SK-N-SH (cell line): ENCODE results near the gene EYA2. TPM values are rescaled to one million over a fixed set of nuclear protein-coding genes. Genes with fewer than 3 reads are reported as not detected.

Experiments used
- CTCF ChIA-PET: fragments of 300-600, 350-600 bp; formaldehyde crosslinking; extraction: SDS; loops from one replicate; lab custom pipeline; 2021; lab: Yijun Ruan, JAX
- POLR2A ChIA-PET: fragments of 350-600 bp; sonication (Branson Sonifier 250); formaldehyde crosslinking; extraction: SDS; loops from one replicate; lab custom pipeline; 2020; ENCODE audit warnings: antibody characterized with exemption, inconsistent platforms; lab: Yijun Ruan, JAX
- DNase-seq: peaks from one replicate; pipeline ENCODE4 v3.0.0; 2012
- H2AFZ ChIP-seq: fragments of 200-600 bp; sonication (generic); 2 replicates; pipeline ENCODE4 v1.8.1; 2016; ENCODE audit warnings: antibody characterized with exemption, mild to moderate bottlenecking, low read depth
- H3F3A ChIP-seq: fragments of 200-600 bp; sonication (generic); replicated peaks from 2 replicates; pipeline ENCODE3; 2016; ENCODE audit warnings: antibody characterized with exemption, mild to moderate bottlenecking; ENCODE audit not compliant: insufficient read depth
- H3K27ac ChIP-seq, 2 experiments: fragments of 200-500 bp in 1 of 2; fragments of 200-600 bp in 1 of 2; sonication (Bioruptor generic) in 1 of 2; sonication (generic), shearing (Covaris generic) in 1 of 2; 2 replicates each; pipeline versions ENCODE4 v1.5.1 to v1.6.1; 2014 to 2016; ENCODE audit warnings: low read depth in 2 of 2, inconsistent platforms in 1 of 2, low read length in 1 of 2, mild to moderate bottlenecking in 1 of 2, mixed read lengths in 1 of 2
- H3K27me3 ChIP-seq: fragments of 200-600 bp; sonication (generic), shearing (Covaris generic); 2 replicates; pipeline ENCODE4 v1.6.1; 2016; ENCODE audit warnings: mixed run types; ENCODE audit not compliant: insufficient read depth
- H3K36me3 ChIP-seq, 2 experiments: fragments of 200-500 bp in 1 of 2; fragments of 200-600 bp in 1 of 2; sonication (Bioruptor generic) in 1 of 2; sonication (generic) in 1 of 2; replicated peaks in 1 of 2; 2 replicates each; pipeline versions ENCODE3 to v1.5.1; 2014 to 2016; ENCODE audit warnings: low read length in 1 of 2, mild to moderate bottlenecking in 1 of 2; ENCODE audit not compliant: insufficient read depth in 2 of 2, control insufficient read depth in 1 of 2
- H3K4me1 ChIP-seq, 2 experiments: fragments of 200-500 bp in 1 of 2; fragments of 200-600 bp in 1 of 2; sonication (Bioruptor generic) in 1 of 2; sonication (generic), shearing (Covaris generic) in 1 of 2; 2 replicates each; pipeline versions ENCODE4 v1.5.1 to v1.6.1; 2014 to 2016; ENCODE audit warnings: low read depth in 1 of 2, low read length in 1 of 2, mixed run types in 1 of 2; ENCODE audit not compliant: insufficient read depth in 2 of 2, control insufficient read depth in 1 of 2
- H3K4me2 ChIP-seq: fragments of 200-600 bp; sonication (generic), shearing (Covaris generic); 2 replicates; pipeline ENCODE4 v1.6.1; 2017; ENCODE audit warnings: mixed run types
- H3K4me3 ChIP-seq, 2 experiments: fragments of 200-500 bp in 1 of 2; fragments of 200-600 bp in 1 of 2; sonication (Bioruptor generic) in 1 of 2; sonication (generic), shearing (Covaris generic) in 1 of 2; 2 replicates each; pipeline versions ENCODE4 v1.5.1 to v1.8.1; 2014 to 2016; ENCODE audit warnings: low read depth in 2 of 2, inconsistent platforms in 1 of 2, low read length in 1 of 2, mild to moderate bottlenecking in 1 of 2, mixed read lengths in 1 of 2, moderate library complexity in 1 of 2
- H3K79me2 ChIP-seq: fragments of 200-600 bp; sonication (generic); 2 replicates; pipeline ENCODE4 v1.8.1; 2017; ENCODE audit warnings: mild to moderate bottlenecking; ENCODE audit not compliant: insufficient read depth
- H3K9ac ChIP-seq: fragments of 200-600 bp; sonication (generic); 2 replicates; pipeline ENCODE4 v1.6.1; 2017; ENCODE audit warnings: mixed run types
- H3K9me2 ChIP-seq: fragments of 200-600 bp; sonication (generic); 2 replicates; pipeline ENCODE4 v1.6.1; 2017; ENCODE audit warnings: mixed run types
- H3K9me3 ChIP-seq: fragments of 200-600 bp; sonication (generic); 2 replicates; pipeline ENCODE4 v1.6.1; 2017; ENCODE audit warnings: mixed run types, mild to moderate bottlenecking, moderate library complexity
- H4K20me1 ChIP-seq: fragments of 200-600 bp; sonication (generic); 2 replicates; pipeline ENCODE4 v1.6.1; 2017; ENCODE audit warnings: mild to moderate bottlenecking, mixed run types; ENCODE audit not compliant: insufficient read depth
- FOSL2 ChIP-seq: IDR thresholded peaks from 2 replicates; pipeline ENCODE4 v1.4.0; 2012; ENCODE audit warnings: low read depth, mild to moderate bottlenecking, moderate library complexity, borderline replicate concordance
- FOXJ3 ChIP-seq: sonication (generic); formaldehyde crosslinking; IDR thresholded peaks from 2 replicates; pipeline ENCODE4 v1.5.1; 2020; ENCODE audit warnings: mild to moderate bottlenecking, missing genetic modification reagents
- GABPA ChIP-seq: IDR thresholded peaks from 2 replicates; pipeline ENCODE4 v1.4.0; 2012; ENCODE audit warnings: low read depth, mild to moderate bottlenecking
- GATA2 ChIP-seq: sonication (generic); formaldehyde crosslinking; IDR thresholded peaks from 2 replicates; pipeline ENCODE4 v1.5.0; 2020; ENCODE audit warnings: mild to moderate bottlenecking, missing genetic modification reagents
- NFIC ChIP-seq: IDR thresholded peaks from 2 replicates; pipeline ENCODE4 v1.4.0; 2012; ENCODE audit warnings: borderline replicate concordance
- POLR2AphosphoS5 ChIP-seq: IDR thresholded peaks from 2 replicates; pipeline ENCODE4 v1.6.1; 2012; ENCODE audit warnings: low read depth, low read length
- RAD21 ChIP-seq: IDR thresholded peaks from 2 replicates; pipeline ENCODE4 v1.6.1; 2012; ENCODE audit warnings: mild to moderate bottlenecking, low read length
- RFX5 ChIP-seq: IDR thresholded peaks from 2 replicates; pipeline ENCODE4 v1.6.1; 2012; ENCODE audit warnings: mild to moderate bottlenecking, improper control_type of control experiment, low read length
- SMC3 ChIP-seq: IDR thresholded peaks from 2 replicates; pipeline ENCODE4 v1.6.1; 2012; ENCODE audit warnings: low read depth, low read length, improper control_type of control experiment
- TCF12 ChIP-seq: IDR thresholded peaks from 2 replicates; pipeline ENCODE4 v1.4.0; 2012
- WGBS: methylation state at CpG from one replicate; pipeline ENCODE4 v1.1.6; 2017; ENCODE audit warnings: low lambda C conversion rate; 5-methylcytosine and 5-hydroxymethylcytosine counted together
- polyA plus RNA-seq, 3 experiments: library from polyadenylated mRNA; depleted of rRNA; stranded (reverse); fragments of >200 nt; gene quantifications; 2 replicates each; pipeline ENCODE4 v1.2.3, GENCODE V29; 2012
- TF ChIP-seq, protein P1 (sequence below): fragments of 150-350 bp; IDR thresholded peaks from 2 replicates; pipeline ENCODE4 v1.6.1; 2017; ENCODE audit warnings: antibody characterized with exemption, low read length, low read depth, borderline replicate concordance
- TF ChIP-seq, protein P2 (sequence below): IDR thresholded peaks from 2 replicates; pipeline ENCODE4; 2012
- TF ChIP-seq, protein P3 (sequence below): IDR thresholded peaks from 2 replicates; pipeline ENCODE4 v1.4.0; 2012; ENCODE audit warnings: low read depth
- TF ChIP-seq, protein P4 (sequence below): IDR thresholded peaks from 2 replicates; pipeline ENCODE4 v1.4.0; 2012; ENCODE audit warnings: low read depth, borderline replicate concordance

Gene EYA2
- polyA plus RNA-seq, 1 of the 3 experiments (the other 2 are of a cell fraction), result 0.05 TPM

DNA sequence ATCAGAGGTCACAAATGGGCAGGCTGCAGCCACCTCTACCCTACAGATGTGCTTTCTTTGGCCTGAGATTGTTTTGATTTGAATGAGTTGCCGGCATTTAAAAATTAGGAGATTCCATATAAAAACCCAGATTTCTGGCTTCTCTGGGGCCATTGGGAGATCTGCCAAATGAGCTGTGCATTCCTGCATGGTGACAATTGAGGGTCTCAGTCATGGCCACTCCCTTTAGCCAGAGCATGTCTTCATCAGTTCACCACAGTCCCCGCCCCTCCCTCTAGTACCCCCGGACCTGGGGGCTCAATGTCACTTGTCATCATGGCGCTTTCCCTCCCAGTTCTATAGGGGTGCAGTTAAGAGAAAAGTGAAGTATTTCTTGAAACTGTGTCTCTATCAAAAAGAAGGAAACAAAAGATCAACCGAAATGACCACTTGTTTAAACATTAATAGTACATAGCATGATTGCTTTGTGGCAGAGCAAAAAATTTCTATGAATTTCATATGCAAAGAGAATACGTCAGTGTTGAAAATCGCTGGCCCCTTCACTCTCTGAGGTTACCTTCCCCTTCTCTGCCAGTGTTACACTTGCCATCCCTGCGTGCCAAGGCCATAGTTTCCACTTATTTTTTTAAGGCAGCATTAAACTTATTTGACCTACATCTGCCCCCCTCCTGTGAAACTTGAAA, 21.1 kb downstream of the EYA2 start:
- H3K9ac ChIP-seq, result no peak overlapping the region
- H3K79me2 ChIP-seq, result no peaks in the 10 kb centered on the region
- no peaks in the 10 kb centered on the region for H3F3A ChIP-seq
- no peak overlapping the region for H3K4me2 ChIP-seq
- no peaks in the 10 kb centered on the region for H3K9me2 ChIP-seq
- ChIA-PET POLR2A (no interaction called here), CTCF (no interaction called here)
- H3K9me3 ChIP-seq, result no peaks in the 10 kb centered on the region
- H3K27me3 ChIP-seq, result no peaks in the 10 kb centered on the region
- H2AFZ ChIP-seq, result no peak overlapping the region
- no peaks in the 10 kb centered on the region for H3K4me1 ChIP-seq
- H3K4me3 ChIP-seq, result no peak overlapping the region
- no peak overlapping the region for H3K27ac ChIP-seq
- no peak for DNase-seq
- 47% methylated on average over 8 of the region's 8 CpGs for WGBS
- H3K36me3 ChIP-seq, result no peaks in the 10 kb centered on the region
- TF ChIP-seq TCF12 (no peak), FOXJ3 (CRISPR knock-in tag) (no peak), GABPA (no peak), SMC3 (no peak), NFIC (no peak), GATA2 (no peak), FOSL2 (no peak)
- TF ChIP-seq, protein P1, sequence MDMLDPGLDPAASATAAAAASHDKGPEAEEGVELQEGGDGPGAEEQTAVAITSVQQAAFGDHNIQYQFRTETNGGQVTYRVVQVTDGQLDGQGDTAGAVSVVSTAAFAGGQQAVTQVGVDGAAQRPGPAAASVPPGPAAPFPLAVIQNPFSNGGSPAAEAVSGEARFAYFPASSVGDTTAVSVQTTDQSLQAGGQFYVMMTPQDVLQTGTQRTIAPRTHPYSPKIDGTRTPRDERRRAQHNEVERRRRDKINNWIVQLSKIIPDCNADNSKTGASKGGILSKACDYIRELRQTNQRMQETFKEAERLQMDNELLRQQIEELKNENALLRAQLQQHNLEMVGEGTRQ, result no peak
- H4K20me1 ChIP-seq, result no peaks in the 10 kb centered on the region

DNA sequence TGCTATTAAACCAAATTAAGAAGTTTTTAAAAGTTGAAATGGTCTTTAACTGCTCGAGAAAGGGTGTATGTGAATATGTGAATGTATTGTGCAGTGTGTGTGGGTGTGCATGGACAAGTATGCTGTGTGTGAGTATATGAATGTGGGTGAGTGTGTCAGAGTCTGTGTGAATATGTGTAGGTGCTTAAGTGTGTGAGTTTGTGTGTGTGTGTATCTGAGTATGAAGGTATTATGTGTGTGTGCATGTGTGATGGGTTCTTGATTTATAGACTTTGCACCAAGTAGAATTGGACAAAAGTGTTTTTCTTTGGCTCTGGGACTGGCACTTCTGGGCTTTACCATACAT, 21.6 kb downstream of the EYA2 start:
- Histone ChIP-seq H3K27ac (no peak overlapping the region), H3K4me2 (no peak overlapping the region), H3K79me2 (no peaks in the 10 kb centered on the region), H3K9ac (no peak overlapping the region), H4K20me1 (no peaks in the 10 kb centered on the region), H3K4me1 (no peaks in the 10 kb centered on the region), H3K9me2 (no peaks in the 10 kb centered on the region), H2AFZ (no peak overlapping the region), H3K36me3 (no peaks in the 10 kb centered on the region), H3K4me3 (no peak overlapping the region), H3K9me3 (no peaks in the 10 kb centered on the region), H3F3A (no peaks in the 10 kb centered on the region), H3K27me3 (no peaks in the 10 kb centered on the region)
- WGBS, result 7% methylated on average over 1 of the region's 1 CpG
- ChIA-PET CTCF (no interaction called here), POLR2A (no interaction called here)
- TF ChIP-seq, protein P2, sequence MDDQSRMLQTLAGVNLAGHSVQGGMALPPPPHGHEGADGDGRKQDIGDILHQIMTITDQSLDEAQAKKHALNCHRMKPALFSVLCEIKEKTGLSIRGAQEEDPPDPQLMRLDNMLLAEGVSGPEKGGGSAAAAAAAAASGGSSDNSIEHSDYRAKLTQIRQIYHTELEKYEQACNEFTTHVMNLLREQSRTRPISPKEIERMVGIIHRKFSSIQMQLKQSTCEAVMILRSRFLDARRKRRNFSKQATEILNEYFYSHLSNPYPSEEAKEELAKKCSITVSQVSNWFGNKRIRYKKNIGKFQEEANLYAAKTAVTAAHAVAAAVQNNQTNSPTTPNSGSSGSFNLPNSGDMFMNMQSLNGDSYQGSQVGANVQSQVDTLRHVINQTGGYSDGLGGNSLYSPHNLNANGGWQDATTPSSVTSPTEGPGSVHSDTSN, result no peak
- TF ChIP-seq RFX5, result no peak
- TF ChIP-seq, protein P3, sequence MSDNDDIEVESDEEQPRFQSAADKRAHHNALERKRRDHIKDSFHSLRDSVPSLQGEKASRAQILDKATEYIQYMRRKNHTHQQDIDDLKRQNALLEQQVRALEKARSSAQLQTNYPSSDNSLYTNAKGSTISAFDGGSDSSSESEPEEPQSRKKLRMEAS, result no peak
- TF ChIP-seq FOXJ3 (CRISPR knock-in tag), result no peak
- no peak for TF ChIP-seq POLR2AphosphoS5
- TF ChIP-seq, protein P1, result no peak
- TF ChIP-seq GATA2, result no peak
- TF ChIP-seq, protein P4, sequence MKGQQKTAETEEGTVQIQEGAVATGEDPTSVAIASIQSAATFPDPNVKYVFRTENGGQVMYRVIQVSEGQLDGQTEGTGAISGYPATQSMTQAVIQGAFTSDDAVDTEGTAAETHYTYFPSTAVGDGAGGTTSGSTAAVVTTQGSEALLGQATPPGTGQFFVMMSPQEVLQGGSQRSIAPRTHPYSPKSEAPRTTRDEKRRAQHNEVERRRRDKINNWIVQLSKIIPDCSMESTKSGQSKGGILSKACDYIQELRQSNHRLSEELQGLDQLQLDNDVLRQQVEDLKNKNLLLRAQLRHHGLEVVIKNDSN, result no peak
- TF ChIP-seq RAD21, result no peak
- DNase-seq, result no peak
